T-helper 2 cell (primary cell): ENCODE results near the gene LPCAT4.

ENCODE experiments used
- DNase-seq, 5 experiments: peaks; one replicate each; pipeline versions ENCODE4 v3.0.0 to v3.0.0-alpha.2; 2012 to 2022

The LPCAT4 gene

GRCh38 chr15:34336991-34337556 is 29.9 kb downstream of the LPCAT4 start:
- peak in 1 of 5 experiments; percentile 43 for DNase-seq

DNA sequence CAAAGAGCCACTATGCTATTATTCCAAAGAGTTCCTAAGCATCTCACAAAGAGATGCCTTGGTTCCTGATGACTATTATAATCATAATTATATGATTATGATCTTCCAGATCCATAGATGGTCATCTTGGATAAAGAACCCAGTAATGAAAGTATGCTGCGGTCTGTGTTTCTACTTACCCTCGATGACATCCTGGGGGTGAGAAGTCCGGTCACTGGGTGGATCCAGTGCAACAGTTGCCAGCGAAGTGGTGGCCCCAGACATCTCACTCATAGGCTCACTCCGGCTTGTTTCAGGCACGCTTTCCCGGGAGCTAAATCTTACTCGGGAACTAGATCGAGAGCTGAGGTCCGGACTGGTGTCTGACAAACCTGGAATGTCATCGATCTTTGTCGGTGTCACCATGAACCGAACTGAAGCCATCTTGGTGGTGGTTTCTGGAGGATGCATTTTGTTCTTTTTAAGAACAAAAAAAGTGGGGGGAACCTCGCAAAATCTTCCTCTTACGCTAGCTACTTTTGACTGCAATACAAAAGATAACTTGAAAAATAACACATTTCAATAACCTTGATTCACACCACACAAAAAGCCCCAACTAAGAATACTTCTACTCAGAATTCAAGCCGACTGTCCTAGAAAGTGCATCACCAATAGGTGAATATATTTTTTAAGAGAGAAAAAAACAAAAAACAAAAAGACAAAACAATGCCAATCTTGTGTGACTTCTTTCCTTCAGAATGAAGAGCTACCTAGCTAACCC is 30.6 kb downstream of the LPCAT4 start:
- DNase-seq, result peak in 1 of 5 experiments; percentile 9

DNA sequence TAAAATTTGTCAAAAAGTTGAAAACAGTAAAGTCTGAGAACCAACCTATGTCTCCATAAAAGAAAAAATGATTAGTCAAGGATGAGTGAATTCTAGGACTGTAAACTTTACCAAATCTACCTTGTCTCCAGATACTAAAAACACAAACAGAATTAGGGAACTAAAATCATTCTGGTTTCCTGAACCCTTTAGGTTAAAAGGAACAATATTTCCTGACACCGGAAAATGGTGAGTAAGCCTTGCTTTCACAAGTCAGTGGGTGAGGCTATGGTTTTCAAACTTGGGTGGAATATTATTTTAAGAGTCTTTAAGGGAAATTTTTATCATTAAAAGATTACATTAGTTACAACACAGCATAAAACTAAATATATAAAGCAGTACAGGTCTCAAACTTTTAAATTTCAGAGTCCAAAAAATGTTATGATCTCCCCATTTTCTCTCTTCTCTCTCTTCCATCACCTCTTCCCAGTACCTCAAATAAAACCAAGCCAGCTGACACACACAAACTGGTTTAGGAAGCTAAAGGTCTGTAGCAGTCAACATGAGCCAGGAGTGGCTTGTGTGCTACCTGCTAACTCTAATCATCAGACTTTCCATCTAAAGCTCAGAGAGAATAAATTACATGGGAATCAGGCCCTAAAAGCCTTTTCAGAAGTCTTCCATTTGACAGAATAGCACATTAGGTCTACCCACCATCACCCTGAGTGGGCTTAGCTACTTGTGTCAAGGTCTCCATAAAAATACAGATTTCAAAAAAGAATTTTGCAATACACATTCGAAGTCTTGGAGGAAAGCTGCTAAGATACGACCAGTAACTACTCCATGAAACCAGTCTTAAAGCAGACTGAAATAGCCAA is 31.6 kb downstream of the LPCAT4 start:
- DNase-seq, result no peak

DNA sequence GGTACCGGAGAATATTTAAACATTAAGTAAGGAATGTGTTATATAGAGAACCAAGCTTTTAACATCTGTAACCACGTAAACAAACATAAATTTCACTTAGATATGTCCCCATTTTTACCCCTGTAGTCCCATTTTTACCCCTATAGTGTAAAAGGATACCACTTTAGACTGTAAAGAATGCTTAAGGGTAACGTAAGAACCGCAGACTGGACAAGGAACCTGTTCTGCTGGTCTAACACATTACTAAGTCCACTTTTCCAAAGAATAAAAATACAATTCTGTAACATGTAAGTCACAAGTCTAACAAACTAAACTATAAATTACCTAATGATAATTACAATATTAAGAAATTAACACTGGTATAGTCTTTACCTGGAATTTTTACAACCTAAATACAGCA is 32.3 kb downstream of the LPCAT4 start:
- DNase-seq, result no peak

DNA sequence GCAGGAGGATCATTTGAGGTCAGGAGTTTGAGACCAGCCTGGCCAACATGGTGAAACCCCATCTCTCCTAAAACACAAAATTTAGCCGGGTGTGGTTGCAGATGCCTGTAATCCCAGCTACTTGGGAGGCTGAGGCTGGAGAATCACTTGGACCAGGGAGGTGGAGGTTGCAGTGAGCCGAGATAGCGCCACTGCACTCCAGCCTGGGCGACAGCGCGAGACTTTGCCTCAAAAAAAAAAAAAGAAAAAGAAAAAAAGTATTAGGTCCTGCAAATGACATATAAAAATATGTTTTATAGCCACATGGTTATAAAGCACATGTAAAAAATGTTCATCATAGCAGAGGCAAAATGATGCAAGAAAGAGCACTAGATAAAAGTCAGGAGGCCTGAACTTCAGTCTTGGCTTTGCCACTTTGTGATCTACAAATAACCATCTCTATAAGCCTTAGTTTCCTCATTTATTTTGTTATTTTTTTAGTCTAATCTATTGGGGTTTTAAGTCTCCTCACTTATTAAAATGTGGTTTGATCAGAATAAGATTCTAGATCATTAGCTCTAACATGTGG is 34.4 kb downstream of the LPCAT4 start:
- no peak for DNase-seq

GRCh38 chr15:34331809-34332208 is 35.2 kb downstream of the LPCAT4 start:
- DNase-seq, result peak in 2 of 5 experiments; percentile 50 to 90

GRCh38 chr15:34330279-34330678 is 36.7 kb downstream of the LPCAT4 start:
- no peak for DNase-seq

GRCh38 chr15:34329006-34329405 is 38.0 kb downstream of the LPCAT4 start:
- no peak for DNase-seq

DNA sequence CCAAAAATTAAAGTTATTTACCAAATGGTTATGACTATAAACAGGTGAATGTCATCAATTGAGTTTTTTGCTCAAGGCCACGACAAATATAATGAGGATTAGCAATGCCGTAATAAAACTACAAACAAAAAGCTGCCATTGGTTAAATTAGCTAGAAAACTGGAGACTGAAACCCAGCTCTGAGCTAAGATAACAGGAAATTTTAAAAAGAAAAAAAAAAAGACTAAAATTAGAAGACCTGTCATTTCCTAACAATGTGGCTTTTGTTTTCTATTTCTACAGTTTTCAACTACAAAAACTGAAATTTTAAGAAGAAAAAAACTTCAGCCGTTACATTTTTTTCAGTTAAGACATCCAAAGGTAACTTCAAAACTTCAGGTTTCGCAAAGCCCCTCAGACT is 39.1 kb downstream of the LPCAT4 start:
- peak in 1 of 5 experiments; percentile 37 for DNase-seq

GRCh38 chr15:34325368-34325767 is 41.6 kb downstream of the LPCAT4 start:
- no peak for DNase-seq

DNA sequence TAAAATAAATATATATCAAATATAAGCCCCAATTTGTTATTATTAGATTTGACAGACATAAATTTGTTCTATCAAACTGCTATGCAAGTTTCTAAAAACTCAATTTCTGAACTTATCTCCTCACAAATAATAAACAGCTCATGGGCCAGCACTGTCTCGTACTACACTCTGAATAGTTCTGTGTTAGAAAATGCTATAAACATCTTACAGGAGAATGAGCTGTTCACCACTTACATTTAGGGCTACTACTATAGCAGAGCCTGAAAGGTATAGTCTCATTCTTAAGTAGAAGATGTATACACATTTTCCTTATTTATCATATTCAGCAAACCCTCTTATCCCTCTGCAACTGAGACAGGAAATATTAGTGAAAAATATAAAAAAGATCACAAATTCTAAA is 42.1 kb downstream of the LPCAT4 start:
- no peak for DNase-seq

DNA sequence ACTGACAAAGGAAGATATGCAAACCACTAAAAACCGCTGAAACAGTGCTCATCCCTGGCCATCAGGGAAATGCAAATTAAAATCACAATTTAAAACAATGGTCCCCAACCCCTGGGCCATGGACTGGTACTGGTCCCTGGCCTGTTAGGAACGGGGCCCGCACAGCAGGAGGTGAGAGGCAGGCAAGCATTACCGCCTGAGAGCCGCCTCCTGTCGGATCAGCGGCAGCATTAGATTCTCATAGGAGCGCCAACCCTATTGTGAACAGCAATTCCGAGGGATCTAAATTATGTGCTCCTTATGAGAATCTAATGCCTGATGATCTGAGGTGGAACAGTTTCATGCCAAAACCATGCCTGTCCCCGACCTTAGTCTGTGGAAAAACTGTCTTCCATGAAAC is 43.8 kb downstream of the LPCAT4 start:
- no peak for DNase-seq

GRCh38 chr15:34318277-34319079 is 48.5 kb downstream of the LPCAT4 start:
- peak in 2 of 5 experiments; percentile 18 to 58 for DNase-seq

GRCh38 chr15:34314491-34315490 is 52.2 kb downstream of the LPCAT4 start:
- DNase-seq, result no peak

DNA sequence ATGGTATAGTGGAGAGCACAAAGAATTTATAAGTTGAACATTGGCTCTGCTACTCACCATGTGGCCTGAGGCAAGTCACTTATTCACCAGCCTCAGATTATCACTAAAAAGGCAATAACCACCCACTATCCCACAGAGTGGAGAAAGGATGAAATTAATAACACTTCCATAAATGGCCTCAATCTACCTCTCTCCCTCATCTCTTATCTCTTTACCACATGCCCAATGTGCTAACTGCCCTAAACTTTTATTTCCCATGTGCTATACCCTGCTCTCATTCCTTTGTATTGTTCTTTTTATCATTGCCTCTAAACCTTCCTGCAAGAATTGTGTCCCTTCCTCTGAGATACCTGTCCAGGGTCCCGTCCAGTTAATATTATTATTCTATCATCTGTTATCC is 55.4 kb downstream of the LPCAT4 start:
- no peak for DNase-seq
